HG02759 (cell line): Measurements from ENCODE around the gene ATG16L1.
A peak's percentile ranks its signal among the peaks of the same experiment; 100 is the strongest.

Experiments
- ATAC-seq: cut with Tn5 transposase; IDR thresholded peaks from one replicate; pipeline ENCODE4 v1.9.1; 2021; ENCODE audit warnings: mild to moderate bottlenecking, moderate library complexity; ENCODE audit not compliant: unreplicated experiment

Gene ATG16L1

DNA sequence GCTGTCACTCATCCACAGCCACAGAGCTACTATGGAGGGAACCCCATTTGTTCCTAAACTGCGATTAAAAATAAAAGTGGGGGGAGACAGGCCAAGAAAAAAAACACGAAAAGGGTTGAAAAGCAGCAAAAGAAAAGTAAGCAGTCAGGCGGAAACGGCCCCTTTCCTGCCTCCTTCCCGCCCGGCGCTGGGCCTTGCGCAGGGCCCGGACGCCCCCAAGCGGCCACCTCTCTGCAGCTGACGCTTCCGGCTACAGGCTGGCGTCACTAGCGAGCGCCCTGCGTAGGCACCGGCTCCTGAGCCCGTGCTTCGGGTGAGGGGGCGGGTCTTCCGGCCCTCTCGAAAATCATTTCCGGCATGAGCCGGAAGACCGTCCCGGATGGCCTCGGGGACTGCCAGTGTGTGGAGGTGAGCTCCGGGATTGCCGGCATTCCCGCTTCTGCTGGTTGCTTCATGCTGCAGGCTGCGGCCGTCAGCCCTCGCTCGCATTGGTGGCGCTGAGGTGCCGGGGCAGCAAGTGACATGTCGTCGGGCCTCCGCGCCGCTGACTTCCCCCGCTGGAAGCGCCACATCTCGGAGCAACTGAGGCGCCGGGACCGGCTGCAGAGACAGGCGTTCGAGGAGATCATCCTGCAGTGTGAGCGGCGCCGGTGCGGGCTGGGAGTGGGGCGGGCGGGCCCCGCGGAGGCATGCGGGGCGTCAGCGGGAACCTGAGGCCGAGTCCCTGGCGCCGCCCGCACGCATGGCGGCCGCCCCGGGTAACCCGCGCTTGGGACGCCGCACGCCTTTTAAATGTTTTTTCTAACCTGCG lies at the start of gene ATG16L1:
TSS of gene ATG16L1 (plus strand) at position 368 of the 811 bp plus-strand sequence. CDS start at position 523, 155 bp downstream.
- ATAC-seq = peak; percentile 94

DNA sequence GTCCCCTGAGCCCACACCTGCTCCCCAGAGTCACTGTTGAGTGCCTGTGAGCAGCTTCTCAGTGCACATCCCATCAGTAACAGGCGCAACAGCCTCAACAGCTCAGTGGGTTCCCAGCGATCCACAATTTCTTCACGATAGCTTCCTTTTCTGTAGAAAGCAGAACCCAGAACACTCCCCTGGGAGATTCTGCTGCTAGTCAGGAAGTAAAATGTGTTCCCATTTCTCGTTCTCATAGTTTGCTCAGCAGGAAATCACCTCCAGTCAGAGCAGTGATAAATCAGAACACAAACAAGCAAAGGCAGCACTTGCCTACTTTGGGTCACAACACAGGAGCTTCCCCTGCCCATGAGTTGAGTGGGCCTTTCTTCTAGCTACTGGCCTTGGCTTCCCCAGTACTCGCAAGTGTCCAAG lies 48.9 kb upstream of the ATG16L1 start:
- ATAC-seq = no peak

DNA sequence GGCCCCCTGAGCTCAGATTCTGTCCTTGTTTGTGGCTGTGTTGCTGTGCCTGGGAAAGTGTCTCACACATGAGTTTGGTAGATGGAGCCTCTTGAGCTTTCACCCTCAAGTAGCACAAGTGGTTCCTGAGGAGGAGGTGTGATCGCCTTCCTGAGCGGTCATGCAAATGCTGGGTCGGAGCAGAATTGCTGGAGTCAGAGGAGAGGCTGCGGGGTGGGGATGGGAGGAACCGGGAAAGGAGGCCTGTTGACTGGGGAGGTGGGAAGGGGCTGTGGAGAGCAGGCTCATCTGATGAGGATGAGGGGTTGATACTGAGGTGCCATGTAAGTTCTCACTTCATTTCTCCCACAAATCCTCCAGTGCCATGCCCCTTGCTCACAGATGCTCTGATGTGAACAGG lies 48.4 kb upstream of the ATG16L1 start:
- ATAC-seq = no peak

DNA sequence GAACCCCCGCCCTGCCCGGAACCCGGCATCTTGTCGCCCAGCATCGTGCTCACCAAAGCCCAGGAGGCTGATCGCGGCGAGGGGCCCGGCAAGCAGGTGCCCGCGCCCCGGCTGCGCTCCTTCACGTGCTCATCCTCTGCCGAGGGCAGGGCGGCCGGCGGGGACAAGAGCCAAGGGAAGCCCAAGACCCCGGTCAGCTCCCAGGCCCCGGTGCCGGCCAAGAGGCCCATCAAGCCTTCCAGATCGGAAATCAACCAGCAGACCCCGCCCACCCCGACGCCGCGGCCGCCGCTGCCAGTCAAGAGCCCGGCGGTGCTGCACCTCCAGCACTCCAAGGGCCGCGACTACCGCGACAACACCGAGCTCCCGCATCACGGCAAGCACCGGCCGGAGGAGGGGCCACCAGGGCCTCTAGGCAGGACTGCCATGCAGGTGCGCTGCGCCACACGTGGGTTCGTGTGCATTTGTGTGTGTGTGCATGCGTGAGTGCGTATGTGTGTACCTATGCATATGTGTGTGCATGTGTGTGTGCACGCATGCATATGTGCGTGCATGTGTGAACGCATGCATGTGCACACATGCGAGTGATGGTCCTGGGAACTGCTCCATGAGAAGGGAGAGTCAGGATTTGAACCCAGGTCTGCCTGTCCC lies 47.1 kb upstream of the ATG16L1 start:
- no peak for ATAC-seq

DNA sequence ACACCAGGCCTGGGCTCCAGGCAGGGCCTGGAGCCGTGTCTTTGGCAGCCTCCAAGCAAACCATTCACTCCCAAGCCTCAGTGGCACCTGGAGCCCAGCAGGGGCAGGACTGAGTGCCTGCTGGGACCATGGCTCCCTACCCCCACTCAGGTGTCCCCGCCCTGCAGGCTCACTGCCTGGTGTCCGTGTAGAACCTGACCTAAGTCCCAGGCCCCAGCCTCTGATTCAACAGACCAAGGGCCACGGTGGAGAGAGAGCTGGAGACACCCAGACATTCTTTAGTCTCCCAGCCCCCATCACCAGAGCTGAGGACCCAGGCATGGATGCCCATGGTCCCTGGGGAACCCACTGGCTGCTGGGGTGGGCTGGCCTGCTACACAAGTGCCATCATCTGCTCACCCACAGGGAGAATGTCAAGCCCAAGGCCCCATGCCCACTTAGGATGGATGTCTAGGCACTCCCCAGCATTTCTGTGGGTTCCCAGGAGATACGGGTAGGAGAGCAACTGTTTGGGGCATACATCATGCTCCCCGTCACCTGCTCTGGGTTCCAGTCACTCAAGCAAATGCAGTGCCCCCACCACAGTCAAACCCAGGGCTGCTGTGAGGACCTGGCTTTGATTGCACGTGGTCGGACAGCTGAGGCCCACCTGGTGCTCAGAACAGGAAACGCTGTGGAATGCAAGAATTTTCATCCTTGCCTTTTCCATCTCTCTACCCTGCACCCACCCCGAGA lies 42.9 kb upstream of the ATG16L1 start:
- ATAC-seq = no peak

DNA sequence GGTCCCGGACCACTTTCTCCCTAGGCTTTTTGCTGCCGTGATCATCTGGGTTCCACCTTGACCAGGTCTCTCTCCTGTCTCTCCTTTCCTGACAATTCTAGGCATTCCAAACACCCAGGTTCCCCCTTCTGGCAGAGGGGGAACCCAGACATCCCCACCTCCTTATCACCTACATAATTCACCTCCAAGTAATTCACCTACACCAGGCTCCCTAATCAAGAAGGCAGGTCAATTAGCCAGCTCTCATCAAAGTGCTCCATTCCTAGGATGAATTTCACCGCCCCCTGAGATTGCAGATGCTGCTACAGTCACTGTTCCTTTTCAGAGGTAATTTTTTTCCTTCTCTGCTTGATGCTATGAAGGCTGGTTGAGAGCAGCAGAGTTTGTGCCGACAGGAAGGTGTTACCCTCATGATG lies 42.3 kb upstream of the ATG16L1 start:
- ATAC-seq = no peak

DNA sequence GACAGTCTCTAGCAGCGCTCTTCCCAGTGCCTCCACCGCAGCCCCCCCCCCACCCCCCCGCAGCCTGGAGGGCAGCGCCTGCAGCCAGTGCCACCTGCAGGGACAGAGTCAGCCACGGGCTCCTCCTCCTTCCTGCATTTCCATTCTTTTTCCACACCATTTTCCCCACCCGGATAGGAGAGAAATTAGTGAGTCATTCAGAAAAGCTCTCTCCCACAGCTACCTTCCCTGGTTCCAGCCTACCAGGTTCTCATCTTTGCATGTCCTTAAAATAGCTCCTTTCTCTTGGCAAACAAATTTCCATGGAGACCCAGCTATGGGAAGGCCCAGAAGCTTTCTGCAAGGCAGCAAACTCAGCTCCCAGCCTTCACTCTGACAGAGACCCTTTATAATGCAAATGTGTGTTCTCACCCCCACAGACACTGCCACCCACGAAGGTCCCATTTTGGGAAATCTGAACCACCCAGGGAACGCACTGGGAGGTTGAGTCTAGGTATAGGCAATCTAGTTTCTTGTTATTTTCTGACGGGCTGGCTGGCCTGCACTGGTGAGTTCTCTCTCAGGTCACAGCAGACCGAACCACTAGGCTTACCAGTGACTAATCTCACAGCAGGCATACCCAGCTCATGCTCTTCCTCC lies 41.8 kb upstream of the ATG16L1 start:
- no peak for ATAC-seq

DNA sequence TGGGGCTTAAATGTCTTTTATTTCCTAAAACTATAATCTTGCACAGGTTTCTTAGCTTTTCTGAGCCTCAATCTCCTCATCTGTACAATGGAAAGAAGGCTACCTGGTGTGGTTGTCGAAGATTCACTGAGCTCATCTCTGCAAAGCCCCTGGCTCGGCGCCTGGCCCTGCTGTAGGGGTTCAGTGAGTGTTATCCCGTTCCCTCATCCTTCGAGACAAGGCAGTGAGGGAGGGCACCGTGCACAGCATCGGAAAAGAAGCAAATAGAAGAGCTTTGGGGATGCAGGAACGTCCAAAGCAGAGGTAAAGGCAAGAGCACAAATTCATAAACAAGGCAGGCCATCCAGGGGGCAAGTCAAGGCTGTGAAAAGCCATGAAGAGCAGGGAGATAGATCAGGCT lies 41.2 kb upstream of the ATG16L1 start:
- ATAC-seq = no peak

DNA sequence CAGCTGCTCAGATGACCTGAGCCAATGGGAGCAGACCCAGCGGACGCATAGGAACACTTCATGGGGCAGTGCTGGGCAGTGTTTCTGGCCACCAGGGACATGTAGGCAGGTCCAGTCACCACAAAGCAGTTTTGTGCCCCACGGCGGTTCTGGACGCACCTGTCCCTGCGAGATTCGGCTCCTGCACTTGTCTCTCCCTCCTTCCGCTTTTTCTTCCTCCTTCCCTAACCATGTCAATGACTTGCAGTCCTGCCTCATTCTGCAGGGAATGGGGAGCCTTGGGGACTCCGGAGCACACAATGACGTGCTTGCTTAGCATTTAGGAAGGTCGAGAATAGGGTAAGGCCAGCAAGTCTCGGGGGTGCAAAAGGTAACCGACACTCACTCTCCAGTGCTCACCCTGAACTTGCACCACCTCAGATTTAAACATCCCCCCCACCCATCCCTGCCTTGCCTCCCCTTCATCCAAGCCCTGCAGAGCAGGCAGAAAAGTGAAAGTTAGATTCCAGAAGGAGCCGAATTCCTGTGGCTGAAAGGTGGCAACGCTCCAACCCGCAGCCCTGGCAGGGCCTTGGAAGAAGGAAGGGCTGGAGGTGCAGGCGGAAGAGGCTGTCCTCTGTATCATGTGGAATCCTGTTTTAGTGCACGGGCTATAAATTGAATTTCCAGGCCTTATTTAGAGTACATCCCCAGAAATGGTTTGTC lies 40.5 kb upstream of the ATG16L1 start:
- ATAC-seq = no peak

DNA sequence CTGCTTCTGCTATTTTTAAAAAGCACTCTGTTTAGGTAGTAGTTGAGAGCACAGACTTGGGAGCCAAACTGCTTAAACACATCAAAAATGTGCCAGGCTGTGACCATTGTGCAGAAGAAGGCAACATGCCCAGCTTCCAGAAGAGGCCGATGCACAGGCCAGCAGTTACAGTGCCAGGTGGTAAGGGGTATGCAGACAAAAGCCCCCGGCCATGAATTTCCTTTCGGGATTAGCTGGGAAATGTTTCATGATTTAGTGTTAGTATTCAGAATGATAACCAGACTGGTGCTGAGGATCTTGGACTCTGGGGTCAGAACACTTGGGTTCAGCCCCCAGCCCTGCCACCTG lies 40.0 kb upstream of the ATG16L1 start:
- no peak for ATAC-seq

DNA sequence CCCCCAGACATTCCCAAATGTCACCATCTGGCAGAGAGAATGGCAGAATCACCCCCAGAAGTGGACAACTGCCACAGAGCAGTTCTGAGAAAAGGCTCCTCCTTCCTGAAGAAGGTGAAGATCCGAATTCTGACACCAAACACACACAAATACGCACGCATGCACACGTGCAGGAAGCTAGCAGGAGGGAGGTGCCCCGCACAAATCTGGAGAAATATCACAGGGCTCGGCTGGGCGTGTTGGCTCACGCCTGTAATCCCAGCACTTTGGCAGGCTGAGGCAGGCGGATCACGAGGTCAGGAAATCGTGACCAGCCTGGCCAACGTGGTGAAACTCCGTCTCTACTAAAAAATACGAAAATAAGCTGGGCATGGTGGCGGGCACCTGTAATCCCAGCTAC lies 38.5 kb upstream of the ATG16L1 start:
- ATAC-seq = no peak

DNA sequence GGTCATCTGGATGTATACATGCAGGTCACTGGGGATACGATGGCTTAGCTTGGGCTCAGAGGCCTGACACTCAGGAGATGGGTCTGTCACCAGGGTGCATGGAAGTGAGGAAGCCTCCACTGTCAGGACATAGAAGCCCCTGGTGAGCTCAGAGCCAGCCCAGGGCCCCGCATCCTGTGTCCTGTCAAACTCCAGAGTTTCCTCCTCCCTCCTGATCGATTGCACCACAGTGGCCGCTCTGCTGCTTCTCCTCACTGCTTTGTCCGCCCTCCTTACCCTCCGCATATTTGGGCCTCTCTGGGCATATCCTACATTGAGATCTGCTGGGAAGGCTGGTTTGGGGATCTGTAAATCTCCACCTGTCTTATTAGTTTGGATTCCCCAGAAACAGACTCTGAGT lies 37.5 kb upstream of the ATG16L1 start:
- ATAC-seq = no peak

DNA sequence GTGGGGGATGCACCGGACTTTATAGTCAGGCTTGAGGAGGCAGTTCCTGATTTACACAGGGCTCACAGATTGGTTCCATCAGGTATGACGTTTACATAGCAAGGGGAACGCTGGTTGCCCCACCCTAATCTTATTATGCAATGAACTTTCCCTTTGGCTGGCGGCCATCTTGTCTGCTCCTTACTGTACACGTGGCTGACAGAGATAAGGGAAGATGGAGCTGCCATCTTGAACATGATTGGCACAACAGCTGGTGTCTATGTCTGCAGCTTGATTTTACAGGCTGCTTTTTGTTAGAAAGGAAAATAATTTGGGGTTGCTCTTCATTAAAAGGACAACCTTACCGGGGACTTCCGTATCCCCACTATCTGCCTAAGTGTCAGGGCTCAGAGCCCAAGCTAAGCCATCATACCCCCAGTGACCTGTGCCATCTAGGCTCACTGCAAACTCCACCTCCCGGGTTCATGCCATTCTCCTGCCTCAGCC lies 33.5 kb upstream of the ATG16L1 start:
- no peak for ATAC-seq

DNA sequence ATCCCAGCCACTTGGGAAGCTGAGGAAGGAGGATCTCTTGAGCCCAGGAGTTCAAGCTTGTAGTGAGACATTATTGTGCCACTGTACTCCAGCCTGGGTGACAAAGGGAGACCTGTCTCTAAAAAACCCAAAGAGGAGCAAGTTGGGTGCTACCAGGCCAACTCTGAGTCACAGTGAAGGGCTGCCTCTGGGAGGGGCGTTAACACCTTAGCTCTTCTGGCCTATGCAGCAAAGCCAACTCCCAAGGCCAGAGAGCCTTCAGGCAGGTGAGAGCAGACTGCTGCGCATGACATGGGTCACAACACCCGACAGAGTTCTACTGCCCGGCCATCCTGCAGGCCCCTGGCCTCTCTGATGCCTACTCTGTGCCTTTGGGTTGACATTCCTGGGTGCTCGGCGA lies 32.6 kb upstream of the ATG16L1 start:
- no peak for ATAC-seq

DNA sequence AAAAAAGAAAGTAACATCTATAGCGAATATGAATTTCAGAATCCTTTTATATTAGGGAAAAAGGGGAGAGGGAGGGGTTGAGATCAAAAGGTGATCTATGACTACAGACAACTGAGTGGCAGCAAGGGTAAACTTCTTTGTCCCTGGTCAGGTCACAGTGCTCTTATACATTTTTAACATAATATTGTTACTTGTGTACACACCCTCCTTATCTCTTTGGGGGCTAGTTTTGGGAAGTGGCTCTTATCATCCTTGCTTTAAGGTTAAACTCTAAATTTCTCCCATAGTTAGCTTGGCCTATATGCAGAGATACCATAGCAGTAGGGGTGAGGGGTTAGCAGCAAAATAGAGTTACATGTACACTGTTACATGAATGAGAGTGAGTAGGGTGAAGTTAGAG lies 31.6 kb upstream of the ATG16L1 start:
- ATAC-seq = no peak

DNA sequence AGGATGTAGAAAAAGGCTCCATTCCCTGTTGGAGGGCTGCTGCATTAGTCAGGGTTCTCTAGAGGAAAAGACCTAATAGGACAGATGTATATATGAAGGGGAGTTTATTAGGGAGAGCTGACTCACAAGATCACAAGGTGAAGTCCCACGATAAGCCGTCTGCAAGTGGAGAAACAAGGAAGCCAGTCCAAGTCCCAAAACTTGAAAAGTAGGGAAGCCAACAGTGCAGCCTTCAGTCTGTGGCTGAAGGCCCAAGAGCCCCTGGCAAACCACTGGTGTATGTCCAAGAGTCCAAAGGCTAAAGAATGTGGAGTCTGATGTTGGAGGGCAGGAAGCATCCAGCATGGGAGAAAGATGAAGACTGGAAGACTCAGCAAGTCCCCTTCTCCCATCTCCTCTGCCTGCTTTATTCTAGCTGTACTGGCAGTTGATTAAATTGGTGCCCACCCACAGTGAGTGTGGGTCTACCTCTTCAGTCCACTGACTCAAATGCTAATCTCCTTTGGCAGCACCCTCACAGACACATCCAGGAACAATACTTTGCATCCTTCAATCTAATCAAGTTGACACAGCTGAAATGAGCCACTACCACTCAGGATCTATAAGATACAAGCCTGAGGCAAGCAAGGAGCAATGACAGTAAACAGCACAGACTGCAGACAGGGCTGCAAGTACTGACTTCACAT lies 30.0 kb upstream of the ATG16L1 start:
- ATAC-seq = no peak

DNA sequence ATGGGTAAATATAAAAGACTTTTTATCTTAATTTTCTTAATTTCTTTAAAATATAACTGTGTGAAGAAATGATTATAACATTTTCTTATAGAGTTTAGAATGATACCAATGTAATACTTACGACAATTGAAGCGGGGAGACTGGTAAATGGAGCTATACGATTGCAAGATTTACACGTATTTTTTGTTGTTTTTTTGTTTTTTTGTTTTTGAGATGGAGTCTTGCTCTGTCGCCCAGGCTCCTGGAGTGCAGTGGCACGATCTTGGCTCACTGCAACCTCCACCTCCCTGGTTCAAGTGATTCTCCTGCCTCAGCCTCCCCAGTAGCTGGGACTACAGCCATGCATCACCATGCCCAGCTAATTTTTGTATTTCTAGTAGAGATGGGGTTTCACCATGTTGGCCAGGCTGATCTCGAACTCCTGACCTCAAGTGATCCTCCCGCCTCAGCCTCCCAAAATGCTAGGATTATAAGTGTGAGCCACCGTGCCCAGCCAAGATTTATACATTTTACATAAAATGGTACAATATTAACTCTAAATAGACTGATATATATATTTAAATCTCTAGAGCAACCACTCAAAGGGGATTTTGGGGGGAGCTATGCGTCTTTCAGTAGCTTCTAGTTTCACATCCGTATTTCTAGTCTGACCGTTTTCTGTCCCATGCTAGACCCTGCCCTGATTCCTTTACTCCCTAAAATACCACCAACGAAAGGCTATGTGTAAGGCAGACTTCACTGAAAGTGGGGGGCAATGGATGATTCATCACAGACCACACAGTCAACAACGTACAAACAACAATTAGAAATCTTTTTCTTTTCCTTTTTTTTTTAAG lies 28.2 kb upstream of the ATG16L1 start:
- peak; percentile 76 for ATAC-seq

DNA sequence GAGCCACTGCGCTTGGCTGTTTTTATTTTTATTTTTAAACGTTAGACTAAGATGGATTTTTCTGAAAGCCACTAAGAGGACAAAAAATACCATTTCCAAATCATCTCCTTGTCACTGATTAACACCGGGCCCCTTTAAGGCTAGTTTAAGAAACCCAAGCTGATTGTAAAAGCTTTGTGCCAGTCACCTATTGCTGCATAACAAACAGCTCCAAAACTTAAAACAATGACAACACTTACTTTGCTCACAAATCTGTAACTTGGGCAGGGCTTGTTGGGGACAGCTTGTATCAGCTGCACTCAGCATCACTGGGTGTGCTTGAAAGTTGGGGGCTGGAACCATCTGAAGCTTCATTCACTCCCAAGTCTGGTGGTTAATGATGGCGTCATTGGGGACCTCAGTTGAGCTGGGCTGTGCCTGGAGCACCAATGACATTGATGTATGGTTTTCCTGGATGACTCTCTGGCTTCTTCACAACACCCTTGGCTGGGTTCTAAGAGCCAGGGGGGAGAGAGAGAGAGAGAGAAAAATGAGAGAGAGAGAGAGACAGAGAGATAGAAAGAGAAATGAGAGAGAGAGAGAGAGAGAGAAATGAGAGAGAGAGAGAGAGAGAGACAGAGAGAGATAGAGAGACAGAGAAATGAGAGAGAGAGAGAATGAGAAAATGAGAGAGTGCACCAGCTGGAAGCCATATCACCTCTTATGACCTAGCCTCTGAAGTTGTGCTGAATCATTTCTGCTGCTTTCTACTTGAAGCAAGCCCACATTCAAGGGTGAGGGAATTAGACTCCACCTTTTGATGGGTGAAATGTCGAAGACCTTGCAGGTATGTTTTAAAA lies 26.0 kb upstream of the ATG16L1 start:
- no peak for ATAC-seq
